HFFc6 (cell line): ENCODE results near the gene TNFRSF1A. TPM values are rescaled to one million over a fixed set of nuclear protein-coding genes. Genes with fewer than 3 reads are reported as not detected.

Experiments used
- DNase-seq: peaks from one replicate; pipeline ENCODE4 v3.0.0-alpha.2; 2018
- H3K27ac Mint-ChIP-seq: 2 replicates; pipeline ENCODE4 v1.8.0; 2020; ENCODE audit warnings: mild to moderate bottlenecking, mixed read lengths
- H3K27me3 Mint-ChIP-seq: 2 replicates; pipeline ENCODE4 v1.8.0; 2021; ENCODE audit warnings: mild to moderate bottlenecking, moderate library complexity, mixed read lengths; ENCODE audit not compliant: insufficient read depth
- H3K36me3 Mint-ChIP-seq: 2 replicates; pipeline ENCODE4 v1.8.0; 2021; ENCODE audit warnings: low read depth, mixed read lengths
- H3K4me1 Mint-ChIP-seq: 2 replicates; pipeline ENCODE4 v1.8.0; 2020; ENCODE audit warnings: low read depth, mixed read lengths
- H3K4me3 Mint-ChIP-seq: 2 replicates; pipeline ENCODE4 v1.8.0; 2020; ENCODE audit warnings: mild to moderate bottlenecking, moderate library complexity, mixed read lengths
- H3K9me3 Mint-ChIP-seq: 2 replicates; pipeline ENCODE4 v1.8.0; 2020; ENCODE audit warnings: mild to moderate bottlenecking, mixed read lengths
- total RNA-seq, 6 experiments: library from RNA; stranded (reverse); fragmentation: NEBNext Ultra II Directional; extraction: Animal tissue kit (Norgen Biotek cat#: 25700); gene quantifications; 2 replicates in 1 of 6; 3 replicates in 5 of 6; pipeline ENCODE4 v1.2.3, GENCODE V29; 2021
- TF ChIP-seq, protein P1 (sequence below): fragments of 200-600 bp; sonication (generic); IDR thresholded peaks from 2 replicates; pipeline ENCODE4 v1.5.0; 2021; ENCODE audit warnings: antibody characterized with exemption, mild to moderate bottlenecking

Gene TNFRSF1A
- total RNA-seq, 6 experiments from 2014 or later = 105 to 122 (median 112) TPM

DNA sequence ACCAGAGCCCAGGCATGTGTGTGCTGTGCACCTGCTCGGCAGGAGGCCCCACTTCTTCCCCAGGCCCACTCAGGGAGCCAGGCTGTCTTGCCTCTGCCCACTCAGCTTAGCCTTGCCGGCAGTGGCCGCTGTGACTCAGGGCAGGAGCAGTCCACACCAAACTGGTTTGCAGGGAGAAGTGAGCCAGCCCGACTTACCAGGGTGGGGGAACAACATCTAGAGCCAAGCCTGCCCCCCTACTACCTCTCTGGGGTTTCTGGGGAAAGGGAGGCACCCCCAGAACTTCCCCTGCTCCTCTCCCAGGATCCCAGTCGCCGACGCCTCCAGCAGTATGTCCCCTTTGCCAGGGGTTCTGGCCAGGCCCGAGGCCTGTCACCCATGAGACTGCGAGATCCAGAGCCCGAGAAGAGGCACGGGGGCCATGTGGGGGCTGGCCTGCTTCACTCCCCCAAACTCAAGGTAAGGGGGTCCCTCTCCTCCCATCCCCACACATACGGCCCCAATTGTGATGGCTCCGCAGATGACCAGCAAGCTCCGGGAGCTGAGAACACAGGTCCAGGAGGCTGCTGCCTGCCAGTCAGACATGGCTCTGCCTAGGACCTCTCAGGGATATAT, 28.4 kb downstream of the TNFRSF1A start:
- no peaks in the 10 kb centered on the region for H3K36me3 Mint-ChIP-seq
- H3K27me3 Mint-ChIP-seq = peaks cover 15% of the 10 kb centered on the region
- no peaks in the 10 kb centered on the region for H3K9me3 Mint-ChIP-seq
- H3K4me3 Mint-ChIP-seq = no peak overlapping the region
- TF ChIP-seq, protein P1, sequence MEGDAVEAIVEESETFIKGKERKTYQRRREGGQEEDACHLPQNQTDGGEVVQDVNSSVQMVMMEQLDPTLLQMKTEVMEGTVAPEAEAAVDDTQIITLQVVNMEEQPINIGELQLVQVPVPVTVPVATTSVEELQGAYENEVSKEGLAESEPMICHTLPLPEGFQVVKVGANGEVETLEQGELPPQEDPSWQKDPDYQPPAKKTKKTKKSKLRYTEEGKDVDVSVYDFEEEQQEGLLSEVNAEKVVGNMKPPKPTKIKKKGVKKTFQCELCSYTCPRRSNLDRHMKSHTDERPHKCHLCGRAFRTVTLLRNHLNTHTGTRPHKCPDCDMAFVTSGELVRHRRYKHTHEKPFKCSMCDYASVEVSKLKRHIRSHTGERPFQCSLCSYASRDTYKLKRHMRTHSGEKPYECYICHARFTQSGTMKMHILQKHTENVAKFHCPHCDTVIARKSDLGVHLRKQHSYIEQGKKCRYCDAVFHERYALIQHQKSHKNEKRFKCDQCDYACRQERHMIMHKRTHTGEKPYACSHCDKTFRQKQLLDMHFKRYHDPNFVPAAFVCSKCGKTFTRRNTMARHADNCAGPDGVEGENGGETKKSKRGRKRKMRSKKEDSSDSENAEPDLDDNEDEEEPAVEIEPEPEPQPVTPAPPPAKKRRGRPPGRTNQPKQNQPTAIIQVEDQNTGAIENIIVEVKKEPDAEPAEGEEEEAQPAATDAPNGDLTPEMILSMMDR = no peak
- no peak for DNase-seq
- no peak overlapping the region for H3K27ac Mint-ChIP-seq
- peaks cover 8% of the 10 kb centered on the region for H3K4me1 Mint-ChIP-seq

DNA sequence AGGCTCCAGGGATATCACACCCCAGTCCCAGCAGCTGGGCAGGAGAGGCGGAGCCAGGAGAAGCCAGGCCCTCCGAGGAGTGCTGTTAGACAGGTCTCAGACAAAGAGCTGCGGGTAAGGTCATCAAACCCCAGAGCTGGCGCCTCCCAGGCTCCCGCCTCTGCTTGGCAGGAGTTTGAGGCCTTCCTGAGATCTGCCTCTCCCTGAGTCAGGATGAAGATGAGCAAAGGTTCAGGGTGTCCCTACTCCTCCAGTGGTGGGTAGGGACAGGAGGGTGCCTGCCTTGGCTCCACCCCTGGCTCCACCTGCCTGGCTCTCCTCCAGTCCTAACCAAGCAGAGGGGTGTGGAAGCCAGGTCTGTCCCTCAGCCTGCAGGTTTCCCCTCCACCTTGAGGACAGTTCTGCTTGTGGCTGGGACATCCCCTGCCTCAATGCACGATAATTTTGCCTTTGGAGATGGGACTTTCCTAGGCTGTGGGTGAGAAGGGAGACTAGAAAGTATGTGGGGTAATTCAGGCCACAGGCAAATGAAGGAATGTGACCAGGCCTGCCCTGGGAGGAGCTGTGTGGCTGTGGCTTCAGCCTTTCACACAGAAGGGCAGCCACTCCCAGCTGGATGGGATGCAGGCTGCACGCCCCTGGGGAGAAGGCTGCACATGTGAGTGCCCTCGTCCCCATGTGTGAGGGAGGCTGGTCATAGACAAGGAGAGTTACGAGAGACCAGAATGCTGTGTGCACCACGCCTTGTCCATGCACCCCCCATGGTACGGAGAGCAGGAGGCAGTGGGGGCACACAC, 29.1 kb downstream of the TNFRSF1A start:
- peaks cover 8% of the 10 kb centered on the region for H3K4me1 Mint-ChIP-seq
- no peaks in the 10 kb centered on the region for H3K9me3 Mint-ChIP-seq
- H3K27ac Mint-ChIP-seq = no peak overlapping the region
- H3K4me3 Mint-ChIP-seq = no peak overlapping the region
- H3K36me3 Mint-ChIP-seq = no peaks in the 10 kb centered on the region
- peaks cover 14% of the 10 kb centered on the region for H3K27me3 Mint-ChIP-seq
- no peak for DNase-seq
- TF ChIP-seq, protein P1 = no peak

DNA sequence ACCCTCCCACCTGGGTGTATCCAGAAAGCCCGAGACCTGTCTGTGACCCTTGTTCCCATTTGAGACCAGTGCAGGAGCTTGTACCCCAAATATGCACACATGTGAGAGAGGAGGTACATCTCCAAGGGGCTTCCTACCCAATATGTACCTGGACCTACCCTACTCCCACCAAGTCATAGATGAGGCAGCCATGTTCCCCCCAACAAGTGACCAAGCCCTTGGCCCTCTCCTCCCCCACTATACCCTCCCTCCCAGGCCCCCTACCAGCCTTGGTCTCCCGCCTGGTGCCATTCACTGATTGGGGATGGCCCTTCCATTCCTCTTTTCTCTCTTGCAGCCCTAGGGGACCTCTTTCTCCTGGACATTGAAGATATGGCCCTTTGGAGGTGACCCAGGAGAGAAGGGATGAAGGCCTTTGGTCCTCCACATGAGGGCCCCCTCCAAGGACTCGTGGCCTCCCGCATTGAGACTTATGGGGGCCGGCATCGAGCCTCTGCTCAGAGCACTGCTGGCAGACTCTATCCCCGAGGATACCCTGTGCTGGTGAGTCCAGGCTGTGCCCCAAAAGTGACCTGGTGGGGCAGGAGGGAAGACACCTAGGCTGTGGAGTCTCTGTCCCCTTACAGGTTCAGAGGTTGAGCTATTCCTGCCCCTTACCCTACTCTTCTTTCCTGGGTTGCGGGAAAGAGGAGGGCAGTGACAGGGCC, 29.9 kb downstream of the TNFRSF1A start:
- no peak for DNase-seq
- peaks cover 14% of the 10 kb centered on the region for H3K27me3 Mint-ChIP-seq
- H3K36me3 Mint-ChIP-seq = no peaks in the 10 kb centered on the region
- TF ChIP-seq, protein P1 = no peak
- H3K4me3 Mint-ChIP-seq = no peak overlapping the region
- no peaks in the 10 kb centered on the region for H3K9me3 Mint-ChIP-seq
- peaks cover 8% of the 10 kb centered on the region for H3K4me1 Mint-ChIP-seq
- H3K27ac Mint-ChIP-seq = no peak overlapping the region

DNA sequence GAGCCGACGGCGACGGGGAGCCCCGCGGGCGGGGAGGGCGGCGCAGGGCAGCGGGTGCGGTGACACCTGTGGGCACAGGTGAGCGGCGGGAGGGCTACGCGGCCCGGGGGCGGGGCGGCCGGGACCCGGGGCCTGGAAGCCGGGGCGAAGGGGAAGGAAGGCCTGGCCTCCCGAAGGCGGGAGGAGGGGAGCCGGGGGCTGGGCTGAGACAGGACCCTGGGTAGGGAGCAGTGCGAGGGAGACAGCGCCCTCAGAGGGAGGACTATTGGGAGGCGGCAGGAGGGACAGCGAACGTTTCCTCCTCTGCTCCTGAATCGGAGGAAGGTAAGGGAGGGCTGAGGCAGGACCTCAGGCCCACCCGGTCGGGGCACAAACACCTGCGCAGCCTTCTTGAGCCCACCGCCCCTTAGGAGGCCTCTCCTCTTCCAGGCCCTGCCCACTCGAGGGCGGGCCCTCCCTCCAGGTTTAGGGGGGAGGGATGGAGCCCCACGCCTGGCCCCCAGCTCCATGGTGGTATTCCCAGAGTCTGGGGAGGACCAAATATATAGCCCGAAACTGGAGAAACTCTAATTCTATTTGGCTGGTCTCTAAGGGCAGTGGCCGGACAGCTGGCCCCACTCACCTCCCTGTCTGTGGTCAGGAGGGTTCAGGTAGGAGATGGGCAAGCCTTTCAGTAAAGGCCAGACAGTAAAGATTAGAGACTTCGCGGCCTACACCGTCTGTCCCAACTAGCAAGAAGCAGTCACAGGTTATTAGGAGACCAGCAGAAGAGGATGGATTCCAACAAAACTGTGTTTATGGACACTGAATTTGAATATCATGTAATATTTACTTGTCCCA, 30.9 kb downstream of the TNFRSF1A start:
- Mint-ChIP-seq H3K27ac (no peak overlapping the region), H3K27me3 (peaks cover 15% of the 10 kb centered on the region), H3K4me1 (peaks cover 8% of the 10 kb centered on the region), H3K4me3 (no peak overlapping the region), H3K36me3 (no peaks in the 10 kb centered on the region), H3K9me3 (no peaks in the 10 kb centered on the region)
- no peak for DNase-seq
- TF ChIP-seq, protein P1 = no peak

DNA sequence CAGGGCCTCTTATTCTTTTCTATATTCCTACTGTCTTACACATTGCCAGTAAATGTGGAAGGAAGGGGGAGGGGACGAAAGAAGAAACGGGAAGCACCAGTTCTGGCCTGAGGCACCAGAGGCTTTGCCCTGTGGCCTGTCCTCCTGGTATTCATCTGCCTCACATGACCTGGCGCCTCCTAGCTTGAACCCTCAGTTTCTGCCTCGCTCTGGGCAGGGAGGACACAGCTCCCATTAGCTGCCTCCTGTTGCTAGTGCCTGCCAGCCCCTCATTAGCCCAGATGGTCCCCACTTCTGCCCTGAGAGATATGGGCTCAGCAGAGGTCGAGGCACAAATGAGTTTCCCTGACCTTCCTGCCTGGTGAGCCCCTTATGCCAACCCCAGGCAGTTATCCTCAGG, 34.3 kb downstream of the TNFRSF1A start:
- Mint-ChIP-seq H3K27me3 (peaks cover 22% of the 10 kb centered on the region), H3K4me1 (peaks cover 6% of the 10 kb centered on the region), H3K4me3 (no peak overlapping the region), H3K36me3 (no peaks in the 10 kb centered on the region), H3K9me3 (no peaks in the 10 kb centered on the region), H3K27ac (no peak overlapping the region)
- TF ChIP-seq, protein P1 = no peak
- DNase-seq = no peak
